Vagina (tissue), 2 donors: ENCODE data around the gene PPP1CC.

Experiments
- POLR2A ChIP-seq, 2 donors: fragments of 450-650 bp; IDR thresholded peaks; one replicate each; pipeline ENCODE4 v1.6.1; 2017; ENCODE audit warnings: antibody characterized with exemption in 2 of 2, mild to moderate bottlenecking in 2 of 2, moderate library complexity in 2 of 2
- POLR2AphosphoS5 ChIP-seq, 2 donors: sonication (generic); formaldehyde crosslinking; IDR thresholded peaks; one replicate each; pipeline ENCODE4 v1.9.0; 2017; ENCODE audit warnings: antibody characterized with exemption in 2 of 2, mild to moderate bottlenecking in 2 of 2, low read depth in 1 of 2; ENCODE audit not compliant: insufficient read depth in 1 of 2
- TF ChIP-seq, protein P1 (sequence below), 3 experiments: fragments of 450-650 bp in 2 of 3; fragments of 200-600 bp in 1 of 3; sonication (generic) in 1 of 3; IDR thresholded peaks; one replicate each; pipeline ENCODE4 v1.5.1; 2017 to 2019; ENCODE audit warnings: antibody characterized with exemption in 3 of 3, mild to moderate bottlenecking in 2 of 3, moderate library complexity in 2 of 3

DNA sequence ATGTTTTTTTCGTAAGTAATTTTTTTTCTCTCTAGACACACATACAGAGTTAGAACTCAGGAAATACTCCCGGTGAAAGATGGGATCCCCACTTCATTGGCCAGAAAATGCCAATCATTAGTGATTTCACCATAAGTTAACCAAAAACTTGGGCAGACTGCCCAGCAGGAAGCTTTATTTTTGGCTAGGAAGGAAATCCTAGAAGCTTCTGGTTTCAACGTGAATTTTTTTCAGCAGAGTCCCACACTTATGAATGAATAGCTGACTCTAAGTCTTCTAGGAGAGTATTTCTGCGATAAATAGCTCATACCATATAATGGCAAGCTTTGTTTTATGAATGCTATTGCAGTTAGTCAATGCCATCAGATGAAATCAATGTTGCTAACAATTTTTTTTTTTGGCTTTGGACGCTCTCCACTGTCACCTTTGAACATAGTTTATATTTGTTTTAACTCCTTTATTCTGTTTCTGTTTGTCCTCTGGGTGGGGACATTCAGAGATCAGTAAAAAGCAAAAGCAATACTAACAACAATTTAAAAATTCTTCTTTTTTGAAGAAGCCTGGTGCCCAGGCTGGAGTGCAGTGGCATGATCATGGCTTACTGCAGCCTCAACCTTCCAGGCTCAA, 9.5 kb downstream of the PPP1CC start:
- TF ChIP-seq POLR2A (IDR thresholded peaks at IDR 0.05) (no peak), POLR2AphosphoS5 (IDR thresholded peaks at IDR 0.05; ENCODE audit: insufficient read depth in 1 of 2, low read depth in 1 of 2) (no peak)
- TF ChIP-seq, protein P1, sequence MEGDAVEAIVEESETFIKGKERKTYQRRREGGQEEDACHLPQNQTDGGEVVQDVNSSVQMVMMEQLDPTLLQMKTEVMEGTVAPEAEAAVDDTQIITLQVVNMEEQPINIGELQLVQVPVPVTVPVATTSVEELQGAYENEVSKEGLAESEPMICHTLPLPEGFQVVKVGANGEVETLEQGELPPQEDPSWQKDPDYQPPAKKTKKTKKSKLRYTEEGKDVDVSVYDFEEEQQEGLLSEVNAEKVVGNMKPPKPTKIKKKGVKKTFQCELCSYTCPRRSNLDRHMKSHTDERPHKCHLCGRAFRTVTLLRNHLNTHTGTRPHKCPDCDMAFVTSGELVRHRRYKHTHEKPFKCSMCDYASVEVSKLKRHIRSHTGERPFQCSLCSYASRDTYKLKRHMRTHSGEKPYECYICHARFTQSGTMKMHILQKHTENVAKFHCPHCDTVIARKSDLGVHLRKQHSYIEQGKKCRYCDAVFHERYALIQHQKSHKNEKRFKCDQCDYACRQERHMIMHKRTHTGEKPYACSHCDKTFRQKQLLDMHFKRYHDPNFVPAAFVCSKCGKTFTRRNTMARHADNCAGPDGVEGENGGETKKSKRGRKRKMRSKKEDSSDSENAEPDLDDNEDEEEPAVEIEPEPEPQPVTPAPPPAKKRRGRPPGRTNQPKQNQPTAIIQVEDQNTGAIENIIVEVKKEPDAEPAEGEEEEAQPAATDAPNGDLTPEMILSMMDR (IDR thresholded peaks at IDR 0.05): no peak
